ENCODE results near the gene TLCD3B.

DNA sequence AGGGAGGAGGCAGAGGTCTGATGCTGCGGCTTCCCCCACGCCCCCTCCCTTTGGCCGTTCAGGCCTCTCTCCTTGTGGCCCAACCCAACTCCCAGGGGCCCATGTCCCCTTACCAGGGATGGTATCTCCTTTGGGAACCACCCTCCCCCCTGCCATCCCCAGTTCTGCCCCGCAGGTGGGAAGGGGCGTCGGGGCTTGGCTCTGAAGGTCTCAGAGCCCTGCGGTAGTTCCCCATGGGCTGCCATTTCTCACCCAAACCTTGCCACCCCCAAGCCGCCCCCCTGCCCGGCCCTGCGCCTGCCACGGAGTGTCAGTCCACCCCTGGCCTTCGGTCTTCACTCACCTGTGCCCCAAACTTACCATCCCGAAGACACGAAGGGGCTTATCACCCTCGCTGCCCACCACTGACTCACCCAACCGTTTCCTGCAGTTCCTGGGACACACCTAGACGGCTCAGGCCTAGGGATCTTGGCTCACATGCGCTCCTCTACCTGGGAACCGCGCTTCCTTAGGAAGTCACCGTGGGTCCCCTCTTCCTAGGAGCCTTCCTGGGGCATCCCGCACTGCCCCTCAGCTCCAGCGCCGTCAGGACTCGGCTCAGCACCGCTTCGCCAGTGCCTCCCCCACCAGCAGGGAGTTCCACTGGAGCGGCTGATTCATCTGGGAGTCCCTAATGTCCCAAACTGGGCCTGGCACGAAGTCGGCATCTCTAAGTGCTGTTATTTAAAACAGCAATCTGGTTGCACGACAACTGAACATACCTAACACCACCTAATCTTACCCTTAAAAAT lies 19.2 kb downstream of the TLCD3B start:
- TF ChIP-seq, protein P1, sequence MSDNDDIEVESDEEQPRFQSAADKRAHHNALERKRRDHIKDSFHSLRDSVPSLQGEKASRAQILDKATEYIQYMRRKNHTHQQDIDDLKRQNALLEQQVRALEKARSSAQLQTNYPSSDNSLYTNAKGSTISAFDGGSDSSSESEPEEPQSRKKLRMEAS (IDR thresholded peaks at IDR 0.05; ENCODE audit: low read depth), result no peak
- TF ChIP-seq, protein P2, sequence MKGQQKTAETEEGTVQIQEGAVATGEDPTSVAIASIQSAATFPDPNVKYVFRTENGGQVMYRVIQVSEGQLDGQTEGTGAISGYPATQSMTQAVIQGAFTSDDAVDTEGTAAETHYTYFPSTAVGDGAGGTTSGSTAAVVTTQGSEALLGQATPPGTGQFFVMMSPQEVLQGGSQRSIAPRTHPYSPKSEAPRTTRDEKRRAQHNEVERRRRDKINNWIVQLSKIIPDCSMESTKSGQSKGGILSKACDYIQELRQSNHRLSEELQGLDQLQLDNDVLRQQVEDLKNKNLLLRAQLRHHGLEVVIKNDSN (IDR thresholded peaks at IDR 0.05; ENCODE audit: borderline replicate concordance, low read depth), result no peak
